ENCODE results near the gene OBSCN.
A peak's percentile ranks its signal among the peaks of the same experiment; 100 is the strongest.

Gene OBSCN

GRCh38 chr1:228212415-228212965 lies 4.6 kb downstream of the OBSCN start:
- no peak overlapping the region for H3K4me3 ChIP-seq (ENCODE audit: low read depth, low read length)
- no peak for DNase-seq (ENCODE audit: low read depth)
- TF ChIP-seq, protein P1, sequence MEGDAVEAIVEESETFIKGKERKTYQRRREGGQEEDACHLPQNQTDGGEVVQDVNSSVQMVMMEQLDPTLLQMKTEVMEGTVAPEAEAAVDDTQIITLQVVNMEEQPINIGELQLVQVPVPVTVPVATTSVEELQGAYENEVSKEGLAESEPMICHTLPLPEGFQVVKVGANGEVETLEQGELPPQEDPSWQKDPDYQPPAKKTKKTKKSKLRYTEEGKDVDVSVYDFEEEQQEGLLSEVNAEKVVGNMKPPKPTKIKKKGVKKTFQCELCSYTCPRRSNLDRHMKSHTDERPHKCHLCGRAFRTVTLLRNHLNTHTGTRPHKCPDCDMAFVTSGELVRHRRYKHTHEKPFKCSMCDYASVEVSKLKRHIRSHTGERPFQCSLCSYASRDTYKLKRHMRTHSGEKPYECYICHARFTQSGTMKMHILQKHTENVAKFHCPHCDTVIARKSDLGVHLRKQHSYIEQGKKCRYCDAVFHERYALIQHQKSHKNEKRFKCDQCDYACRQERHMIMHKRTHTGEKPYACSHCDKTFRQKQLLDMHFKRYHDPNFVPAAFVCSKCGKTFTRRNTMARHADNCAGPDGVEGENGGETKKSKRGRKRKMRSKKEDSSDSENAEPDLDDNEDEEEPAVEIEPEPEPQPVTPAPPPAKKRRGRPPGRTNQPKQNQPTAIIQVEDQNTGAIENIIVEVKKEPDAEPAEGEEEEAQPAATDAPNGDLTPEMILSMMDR (IDR thresholded peaks at IDR 0.05; ENCODE audit: insufficient read depth, low read depth, low read length, missing control alignments): no peak

- TF ChIP-seq, protein P1 (IDR thresholded peaks at IDR 0.05; ENCODE audit: insufficient read depth, low read depth, low read length, missing control alignments): peak; percentile 59
- peak; percentile 80 for DNase-seq (ENCODE audit: low read depth)
- peak overlapping the region; percentile 35; the same call in 1 of the 2 replicates for H3K4me3 ChIP-seq (ENCODE audit: low read depth, low read length)
These were observed 5.4 kb downstream of the OBSCN start for GRCh38 chr1:228212966-228213844.

DNA sequence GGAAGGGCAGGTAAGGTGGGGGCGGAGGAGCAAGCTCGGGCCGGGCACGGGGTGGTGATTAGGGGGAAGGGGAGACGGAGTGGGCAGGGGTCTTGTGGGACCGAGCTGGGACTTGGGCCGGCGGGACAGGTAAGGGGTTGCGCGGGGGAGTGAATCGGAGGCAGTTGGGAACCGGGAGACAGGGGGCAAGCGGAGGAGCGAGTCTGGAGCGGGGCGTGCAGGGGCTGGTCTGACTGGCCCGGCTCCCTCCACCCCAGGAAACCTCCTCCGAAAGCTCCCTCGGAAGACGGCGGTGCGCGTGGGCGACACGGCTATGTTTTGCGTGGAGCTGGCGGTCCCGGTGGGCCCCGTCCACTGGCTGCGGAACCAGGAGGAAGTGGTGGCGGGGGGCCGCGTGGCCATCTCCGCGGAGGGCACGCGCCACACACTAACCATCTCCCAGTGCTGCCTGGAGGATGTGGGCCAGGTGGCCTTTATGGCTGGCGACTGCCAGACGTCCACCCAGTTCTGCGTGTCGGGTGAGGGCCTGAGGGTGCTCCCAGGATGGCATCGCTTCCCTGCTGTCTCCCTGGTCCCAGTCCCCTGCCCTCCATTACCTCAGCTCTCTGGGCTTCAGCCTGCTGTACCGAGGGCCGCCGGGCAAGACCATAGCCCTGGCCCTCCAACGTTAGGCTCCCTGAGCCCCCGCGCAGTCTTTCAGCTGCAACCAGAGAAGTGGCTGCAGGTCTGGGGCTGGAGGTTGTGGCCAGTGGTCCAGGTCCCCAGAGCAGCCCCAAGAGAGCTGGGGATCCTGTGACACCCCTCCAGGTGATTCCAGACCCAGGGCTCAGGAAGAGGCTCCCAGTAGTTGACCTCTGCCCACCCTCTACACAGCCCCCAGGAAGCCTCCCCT lies 6.3 kb downstream of the OBSCN start:
- H3K4me3 ChIP-seq (ENCODE audit: low read depth, low read length): no peak overlapping the region
- DNase-seq (ENCODE audit: low read depth): no peak
- TF ChIP-seq, protein P1 (IDR thresholded peaks at IDR 0.05; ENCODE audit: insufficient read depth, low read depth, low read length, missing control alignments): no peak

GRCh38 chr1:228214921-228215662 lies 7.2 kb downstream of the OBSCN start:
- no peak for DNase-seq (ENCODE audit: low read depth)
- no peak overlapping the region for H3K4me3 ChIP-seq (ENCODE audit: low read depth, low read length)
- TF ChIP-seq, protein P1 (IDR thresholded peaks at IDR 0.05; ENCODE audit: insufficient read depth, low read depth, low read length, missing control alignments): no peak

DNA sequence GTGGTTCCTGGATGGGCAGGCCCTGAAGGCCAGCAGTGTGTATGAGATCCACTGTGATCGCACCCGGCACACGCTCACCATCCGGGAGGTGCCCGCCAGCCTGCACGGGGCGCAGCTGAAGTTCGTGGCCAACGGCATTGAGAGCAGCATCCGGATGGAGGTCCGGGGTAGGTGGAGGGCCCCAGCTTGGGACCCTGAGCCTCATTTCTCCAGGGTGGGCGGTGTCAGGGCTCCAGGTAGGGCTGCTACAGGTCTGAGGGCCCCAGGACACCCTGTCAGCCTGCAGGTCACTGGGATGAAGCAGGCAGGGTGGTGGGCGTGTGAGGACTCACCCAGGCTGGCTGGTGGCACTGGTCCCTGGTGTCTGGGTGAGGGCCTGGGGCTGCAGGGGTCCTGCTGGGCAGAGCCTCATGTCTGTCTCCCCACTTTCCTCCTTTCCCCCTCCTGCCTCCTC lies 7.8 kb downstream of the OBSCN start:
- TF ChIP-seq, protein P1 (IDR thresholded peaks at IDR 0.05; ENCODE audit: insufficient read depth, low read depth, low read length, missing control alignments): no peak
- no peak for DNase-seq (ENCODE audit: low read depth)
- H3K4me3 ChIP-seq (ENCODE audit: low read depth, low read length): no peak overlapping the region

All from GM12865 (cell line).